GM19468 (cell line): ENCODE results near the gene CELF2.

Experiments
- ATAC-seq: cut with Tn5 transposase; IDR thresholded peaks from one replicate; pipeline ENCODE4 v1.9.1; 2021; ENCODE audit warnings: mild to moderate bottlenecking, moderate library complexity, moderate number of reproducible peaks; ENCODE audit not compliant: unreplicated experiment; ENCODE audit errors: extremely low read depth

The CELF2 gene

GRCh38 chr10:11019724-11020547, 2.3 kb downstream of the CELF2 start:
- ATAC-seq = no peak

- no peak for ATAC-seq
Measured at GRCh38 chr10:11020548-11020942, 2.9 kb downstream of the CELF2 start.

GRCh38 chr10:11022213-11022612, 4.5 kb downstream of the CELF2 start:
- ATAC-seq = no peak

- no peak for ATAC-seq
Measured at GRCh38 chr10:11023009-11023953, 5.6 kb downstream of the CELF2 start.

GRCh38 chr10:11024596-11024995, 6.9 kb downstream of the CELF2 start:
- ATAC-seq = no peak

GRCh38 chr10:11025978-11026377, 8.3 kb downstream of the CELF2 start:
- ATAC-seq = no peak

- ATAC-seq = no peak
Measured at GRCh38 chr10:11026773-11027172, 9.1 kb downstream of the CELF2 start.

GRCh38 chr10:11034762-11035161, 17.1 kb downstream of the CELF2 start:
- ATAC-seq = no peak

GRCh38 chr10:11035301-11035991, 17.8 kb downstream of the CELF2 start:
- ATAC-seq = no peak

GRCh38 chr10:11036424-11037011, 18.8 kb downstream of the CELF2 start:
- no peak for ATAC-seq

- ATAC-seq = no peak
Measured at GRCh38 chr10:11037991-11038390, 20.3 kb downstream of the CELF2 start.

GRCh38 chr10:11042357-11042756, 24.7 kb downstream of the CELF2 start:
- ATAC-seq = no peak

GRCh38 chr10:11043039-11043438, 25.4 kb downstream of the CELF2 start:
- ATAC-seq = no peak

GRCh38 chr10:11043446-11044127, 25.9 kb downstream of the CELF2 start:
- no peak for ATAC-seq

GRCh38 chr10:11045487-11045886, 27.8 kb downstream of the CELF2 start:
- no peak for ATAC-seq

- no peak for ATAC-seq
Measured at GRCh38 chr10:11045995-11046775, 28.5 kb downstream of the CELF2 start.

GRCh38 chr10:11046776-11047160, 29.1 kb downstream of the CELF2 start:
- no peak for ATAC-seq

- ATAC-seq = no peak
Measured at GRCh38 chr10:11048707-11049278, 31.1 kb downstream of the CELF2 start.

GRCh38 chr10:11049806-11050205, 32.1 kb downstream of the CELF2 start:
- no peak for ATAC-seq
